KMS-11 (cell line): ENCODE data around the gene CYBC1.

Source experiments
- H2AFZ ChIP-seq: fragments of 200-600 bp; sonication (generic); 2 replicates; pipeline ENCODE4 v1.6.1; 2016; ENCODE audit warnings: antibody characterized with exemption, mixed run types, low read depth
- H3K27ac ChIP-seq: fragments of 200-600 bp; sonication (generic); 2 replicates; pipeline ENCODE4 v1.6.1; 2016; ENCODE audit warnings: mild to moderate bottlenecking, mixed run types
- H3K27me3 ChIP-seq: fragments of 200-600 bp; sonication (generic); 2 replicates; pipeline ENCODE4 v1.6.1; 2017; ENCODE audit warnings: mild to moderate bottlenecking, low read depth, mixed run types, moderate library complexity; ENCODE audit not compliant: insufficient read depth
- H3K36me3 ChIP-seq: fragments of 200-600 bp; sonication (generic); 2 replicates; pipeline ENCODE4 v1.6.1; 2017; ENCODE audit warnings: mild to moderate bottlenecking, mixed run types; ENCODE audit not compliant: insufficient read depth
- H3K4me1 ChIP-seq: fragments of 200-600 bp; sonication (generic); 2 replicates; pipeline ENCODE4 v1.6.1; 2016; ENCODE audit warnings: mild to moderate bottlenecking, low read depth, mixed run types; ENCODE audit not compliant: poor library complexity, severe bottlenecking
- H3K4me2 ChIP-seq: fragments of 200-600 bp; sonication (generic); 2 replicates; pipeline ENCODE4 v1.7.0; 2016; ENCODE audit warnings: mild to moderate bottlenecking, mixed run types
- H3K4me3 ChIP-seq: fragments of 200-600 bp; sonication (generic); IDR thresholded peaks from 2 replicates; pipeline ENCODE4 v1.6.1; 2017; ENCODE audit warnings: low read depth, low read length, mixed read lengths; ENCODE audit not compliant: insufficient read depth
- H3K79me2 ChIP-seq: fragments of 200-600 bp; sonication (generic); 2 replicates; pipeline ENCODE4 v1.6.1; 2016; ENCODE audit warnings: low read depth, mixed run types; ENCODE audit not compliant: insufficient read depth
- H3K9ac ChIP-seq: fragments of 200-600 bp; sonication (generic); 2 replicates; pipeline ENCODE4 v1.6.1; 2016; ENCODE audit warnings: mild to moderate bottlenecking, mixed run types
- H4K20me1 ChIP-seq: fragments of 200-600 bp; sonication (generic); 2 replicates; pipeline ENCODE4 v1.6.1; 2016; ENCODE audit warnings: mild to moderate bottlenecking, mixed run types; ENCODE audit not compliant: insufficient read depth
- TF ChIP-seq, protein P1 (sequence below): fragments of 200-600 bp; sonication (generic); conservative IDR thresholded peaks from 2 replicates; pipeline ENCODE4 v1.6.1; 2017; ENCODE audit warnings: low read depth, mild to moderate bottlenecking, antibody characterized with exemption, low read length, moderate library complexity, mixed read lengths

The CYBC1 gene

DNA sequence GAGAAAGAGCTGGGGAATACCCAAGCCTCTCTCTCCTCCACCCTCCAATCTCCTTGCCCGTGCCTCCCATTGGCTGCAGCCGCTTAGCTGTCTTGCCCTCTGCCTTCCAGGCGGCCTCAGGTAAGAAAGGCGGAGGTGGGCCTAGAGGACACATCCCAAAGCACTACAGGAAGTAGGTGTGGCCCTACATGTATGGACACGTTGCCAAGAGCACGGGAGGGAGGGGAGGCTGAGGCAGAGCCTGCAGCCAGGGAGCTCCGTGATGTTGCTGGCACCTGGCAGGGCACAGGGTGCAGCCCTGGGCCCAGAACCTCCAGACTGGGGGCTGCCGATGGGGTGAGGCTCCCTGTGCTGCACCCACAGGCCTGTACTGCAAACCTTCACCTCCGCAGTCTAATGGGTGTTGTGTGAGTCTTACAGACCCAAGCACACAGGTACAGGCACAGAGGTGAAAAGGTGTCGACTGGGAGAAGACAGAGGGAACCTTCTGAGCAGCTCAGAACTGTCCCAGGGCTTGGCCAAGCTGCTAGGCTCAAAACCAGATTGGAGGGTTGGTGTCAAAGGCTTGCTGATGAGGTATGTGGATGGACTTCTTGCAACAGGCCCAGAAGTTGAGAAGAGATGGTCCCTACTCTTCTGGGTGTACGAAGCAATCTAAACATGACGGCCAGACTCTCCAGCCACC, 45.4 kb upstream of the CYBC1 start:
- Histone ChIP-seq H3K9ac (no peak overlapping the region), H3K79me2 (no peaks in the 10 kb centered on the region), H3K27me3 (no peaks in the 10 kb centered on the region), H4K20me1 (no peaks in the 10 kb centered on the region), H3K4me3 (no peak overlapping the region), H3K27ac (no peak overlapping the region), H3K4me2 (no peak overlapping the region; the same call in 1 of the 2 replicates), H2AFZ (no peak overlapping the region), H3K4me1 (peaks cover 63% of the 10 kb centered on the region), H3K36me3 (no peaks in the 10 kb centered on the region)
- TF ChIP-seq, protein P1, sequence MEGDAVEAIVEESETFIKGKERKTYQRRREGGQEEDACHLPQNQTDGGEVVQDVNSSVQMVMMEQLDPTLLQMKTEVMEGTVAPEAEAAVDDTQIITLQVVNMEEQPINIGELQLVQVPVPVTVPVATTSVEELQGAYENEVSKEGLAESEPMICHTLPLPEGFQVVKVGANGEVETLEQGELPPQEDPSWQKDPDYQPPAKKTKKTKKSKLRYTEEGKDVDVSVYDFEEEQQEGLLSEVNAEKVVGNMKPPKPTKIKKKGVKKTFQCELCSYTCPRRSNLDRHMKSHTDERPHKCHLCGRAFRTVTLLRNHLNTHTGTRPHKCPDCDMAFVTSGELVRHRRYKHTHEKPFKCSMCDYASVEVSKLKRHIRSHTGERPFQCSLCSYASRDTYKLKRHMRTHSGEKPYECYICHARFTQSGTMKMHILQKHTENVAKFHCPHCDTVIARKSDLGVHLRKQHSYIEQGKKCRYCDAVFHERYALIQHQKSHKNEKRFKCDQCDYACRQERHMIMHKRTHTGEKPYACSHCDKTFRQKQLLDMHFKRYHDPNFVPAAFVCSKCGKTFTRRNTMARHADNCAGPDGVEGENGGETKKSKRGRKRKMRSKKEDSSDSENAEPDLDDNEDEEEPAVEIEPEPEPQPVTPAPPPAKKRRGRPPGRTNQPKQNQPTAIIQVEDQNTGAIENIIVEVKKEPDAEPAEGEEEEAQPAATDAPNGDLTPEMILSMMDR: no peak

DNA sequence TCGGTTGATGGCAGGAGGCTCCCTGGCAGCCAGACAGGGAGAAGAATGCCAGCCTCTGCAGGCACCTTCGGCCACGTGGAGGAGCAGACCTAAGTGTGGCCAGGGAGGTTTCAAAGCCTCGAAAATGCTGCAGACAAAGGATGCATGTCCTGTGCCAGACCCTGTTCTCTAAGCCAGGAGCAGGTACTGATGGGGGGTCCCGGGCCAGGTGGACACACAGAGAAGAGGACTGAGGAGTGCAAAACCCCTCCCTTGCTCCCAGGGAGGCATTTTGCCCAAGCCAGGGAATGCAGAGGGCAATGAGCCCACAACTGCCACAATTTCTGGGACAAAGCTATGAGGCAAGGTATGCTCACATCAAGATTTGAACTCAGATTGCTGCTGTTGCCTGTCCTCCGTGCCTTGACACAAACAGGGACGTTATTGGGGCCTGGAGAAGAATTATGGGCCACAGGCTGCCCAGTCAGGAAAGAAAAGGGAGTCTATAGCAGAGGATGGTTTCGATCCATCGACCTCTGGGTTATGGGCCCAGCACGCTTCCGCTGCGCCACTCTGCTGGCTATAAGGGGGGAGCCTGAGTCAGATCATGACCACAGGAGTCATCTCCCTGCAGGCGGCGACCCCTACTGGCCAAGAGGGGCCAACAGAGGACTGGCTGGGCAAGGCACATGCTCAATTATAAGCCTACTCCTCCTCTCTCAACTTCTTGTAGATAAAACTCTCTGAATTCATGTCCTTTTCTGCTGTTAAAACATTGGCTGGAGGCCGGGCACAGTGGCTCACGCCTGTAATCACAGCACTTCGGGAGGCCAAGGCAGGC, 43.9 kb upstream of the CYBC1 start:
- peak overlapping the region; percentile 44; the same call in 1 of the 2 replicates for H3K9ac ChIP-seq
- H4K20me1 ChIP-seq: no peaks in the 10 kb centered on the region
- H2AFZ ChIP-seq: peak overlapping the region; percentile 53; the same call in 1 of the 2 replicates
- peak overlapping the region; percentile 64 for H3K27ac ChIP-seq
- TF ChIP-seq, protein P1: peak; percentile 87
- H3K27me3 ChIP-seq: no peaks in the 10 kb centered on the region
- H3K36me3 ChIP-seq: no peaks in the 10 kb centered on the region
- H3K4me1 ChIP-seq: peaks cover 62% of the 10 kb centered on the region
- H3K79me2 ChIP-seq: no peaks in the 10 kb centered on the region
- no peak overlapping the region for H3K4me3 ChIP-seq
- peak overlapping the region; percentile 29 for H3K4me2 ChIP-seq

DNA sequence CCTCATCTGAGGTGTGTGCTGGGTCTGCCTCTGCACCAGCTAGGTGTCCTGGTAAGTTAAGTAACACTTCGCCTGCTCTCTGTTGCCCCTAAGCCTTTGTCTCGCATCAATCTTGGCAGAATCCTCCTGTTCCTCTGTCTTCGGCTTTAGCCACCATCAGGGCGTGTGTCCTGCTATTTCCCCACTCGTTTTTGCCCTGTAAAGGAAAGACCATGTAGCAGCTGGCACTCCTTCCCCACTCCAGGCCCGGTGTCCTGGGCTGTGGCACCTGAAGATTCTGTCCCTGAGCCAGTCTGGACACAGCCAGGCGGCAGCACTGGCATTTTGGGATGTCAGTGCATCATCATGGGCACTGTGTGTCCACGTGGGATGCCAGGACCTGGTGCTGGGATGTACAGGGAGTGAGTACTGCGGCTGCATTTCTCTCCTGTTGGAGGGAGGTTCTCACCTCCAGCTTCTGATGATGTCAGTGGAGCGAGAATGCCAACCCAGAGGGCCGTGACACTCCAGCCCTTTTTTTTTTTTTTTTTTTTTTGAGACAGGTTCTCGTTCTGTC, 42.8 kb upstream of the CYBC1 start:
- TF ChIP-seq, protein P1: no peak
- Histone ChIP-seq H3K36me3 (no peaks in the 10 kb centered on the region), H3K27ac (peak overlapping the region; percentile 64; the same call in 1 of the 2 replicates), H3K4me1 (peaks cover 51% of the 10 kb centered on the region), H3K4me3 (no peak overlapping the region), H3K4me2 (peak overlapping the region; percentile 16; the same call in 1 of the 2 replicates), H3K27me3 (no peaks in the 10 kb centered on the region), H3K9ac (peak overlapping the region; percentile 44; the same call in 1 of the 2 replicates), H4K20me1 (no peaks in the 10 kb centered on the region), H2AFZ (peak overlapping the region; percentile 53; the same call in 1 of the 2 replicates), H3K79me2 (no peaks in the 10 kb centered on the region)

DNA sequence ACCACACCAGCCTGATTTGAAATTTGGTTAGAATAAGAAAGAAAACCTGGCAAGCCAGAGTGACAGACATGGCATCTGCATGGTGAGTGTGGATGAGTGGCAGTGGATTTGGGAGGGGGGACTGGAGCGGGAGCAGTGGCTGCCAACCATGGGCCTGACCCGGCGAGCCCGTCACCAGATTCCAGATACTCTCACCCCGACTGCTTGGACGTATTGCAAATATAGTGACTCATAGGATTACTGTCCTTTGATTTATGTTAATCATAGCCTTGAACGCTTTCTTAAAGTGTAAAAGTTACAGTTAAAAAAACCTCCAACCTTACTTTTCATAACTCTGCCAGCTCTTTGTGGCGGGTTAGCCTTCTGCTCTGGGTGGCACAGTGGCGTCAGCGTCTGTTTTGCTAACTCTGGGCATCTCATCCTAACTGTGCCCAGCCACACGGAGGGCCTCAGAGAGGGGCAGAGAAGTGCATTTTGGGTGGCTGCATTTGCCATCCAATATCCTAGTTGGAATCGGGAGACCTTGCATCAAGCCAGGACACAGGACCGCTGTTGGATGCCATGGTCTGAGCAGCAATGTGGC, 42.2 kb upstream of the CYBC1 start:
- TF ChIP-seq, protein P1: no peak
- H3K4me2 ChIP-seq: no peak overlapping the region
- H3K4me1 ChIP-seq: peaks cover 47% of the 10 kb centered on the region
- no peak overlapping the region for H2AFZ ChIP-seq
- no peaks in the 10 kb centered on the region for H3K79me2 ChIP-seq
- H3K27ac ChIP-seq: no peak overlapping the region; the same call in 1 of the 2 replicates
- no peak overlapping the region for H3K4me3 ChIP-seq
- no peaks in the 10 kb centered on the region for H3K36me3 ChIP-seq
- H4K20me1 ChIP-seq: no peaks in the 10 kb centered on the region
- H3K27me3 ChIP-seq: no peaks in the 10 kb centered on the region
- H3K9ac ChIP-seq: no peak overlapping the region
